HepG2 (cell line): ENCODE measurements around the gene TEX51.

Source experiments
- HNRNPUL1 ChIP-seq: fragments of 200-400 bp; formaldehyde crosslinking; IDR thresholded peaks from 2 replicates; pipeline ENCODE4 v1.6.1; 2017; ENCODE audit warnings: low read depth, mild to moderate bottlenecking, low read length, moderate library complexity
- ZNF232 ChIP-seq: sonication (generic); formaldehyde crosslinking; IDR thresholded peaks from 2 replicates; pipeline ENCODE4 v1.4.0; 2020; ENCODE audit warnings: missing genetic modification reagents, borderline replicate concordance
- ZNF280D ChIP-seq: sonication (generic); formaldehyde crosslinking; IDR thresholded peaks from 2 replicates; pipeline ENCODE4 v1.5.1; 2020; ENCODE audit warnings: mild to moderate bottlenecking, missing genetic modification reagents

- no peak for TF ChIP-seq HNRNPUL1
- no peak for TF ChIP-seq ZNF232 (CRISPR knock-in tag)
- TF ChIP-seq ZNF280D (CRISPR knock-in tag) = no peak
Observed at GRCh38 chr2:126916744-126917143, 18.1 kb downstream of the TEX51 start.
